ENCODE data around the gene TSPAN13.

- TF ChIP-seq CTCF (IDR thresholded peaks at IDR 0.05) = no peak
- no peak for TF ChIP-seq POLR2A (IDR thresholded peaks at IDR 0.05)
Measured at GRCh38 chr7:16786257-16786656, 32.7 kb downstream of the TSPAN13 start.
